SK-N-SH (cell line): ENCODE data around the gene FAM219A. TPM values are rescaled to one million over a fixed set of nuclear protein-coding genes. Genes with fewer than 3 reads are reported as not detected.

Experiments used
- CTCF ChIA-PET: fragments of 300-600, 350-600 bp; formaldehyde crosslinking; extraction: SDS; loops from one replicate; lab custom pipeline; 2021; lab: Yijun Ruan, JAX
- POLR2A ChIA-PET: fragments of 350-600 bp; sonication (Branson Sonifier 250); formaldehyde crosslinking; extraction: SDS; loops from one replicate; lab custom pipeline; 2020; ENCODE audit warnings: antibody characterized with exemption, inconsistent platforms; lab: Yijun Ruan, JAX
- DNase-seq: peaks from one replicate; pipeline ENCODE4 v3.0.0; 2012
- H2AFZ ChIP-seq: fragments of 200-600 bp; sonication (generic); 2 replicates; pipeline ENCODE4 v1.8.1; 2016; ENCODE audit warnings: antibody characterized with exemption, mild to moderate bottlenecking, low read depth
- H3F3A ChIP-seq: fragments of 200-600 bp; sonication (generic); replicated peaks from 2 replicates; pipeline ENCODE3; 2016; ENCODE audit warnings: antibody characterized with exemption, mild to moderate bottlenecking; ENCODE audit not compliant: insufficient read depth
- H3K27ac ChIP-seq, 2 experiments: fragments of 200-500 bp in 1 of 2; fragments of 200-600 bp in 1 of 2; sonication (Bioruptor generic) in 1 of 2; sonication (generic), shearing (Covaris generic) in 1 of 2; 2 replicates each; pipeline versions ENCODE4 v1.5.1 to v1.6.1; 2014 to 2016; ENCODE audit warnings: low read depth in 2 of 2, inconsistent platforms in 1 of 2, low read length in 1 of 2, mild to moderate bottlenecking in 1 of 2, mixed read lengths in 1 of 2
- H3K27me3 ChIP-seq: fragments of 200-600 bp; sonication (generic), shearing (Covaris generic); 2 replicates; pipeline ENCODE4 v1.6.1; 2016; ENCODE audit warnings: mixed run types; ENCODE audit not compliant: insufficient read depth
- H3K36me3 ChIP-seq, 2 experiments: fragments of 200-500 bp in 1 of 2; fragments of 200-600 bp in 1 of 2; sonication (Bioruptor generic) in 1 of 2; sonication (generic) in 1 of 2; replicated peaks in 1 of 2; 2 replicates each; pipeline versions ENCODE3 to v1.5.1; 2014 to 2016; ENCODE audit warnings: low read length in 1 of 2, mild to moderate bottlenecking in 1 of 2; ENCODE audit not compliant: insufficient read depth in 2 of 2, control insufficient read depth in 1 of 2
- H3K4me1 ChIP-seq, 2 experiments: fragments of 200-500 bp in 1 of 2; fragments of 200-600 bp in 1 of 2; sonication (Bioruptor generic) in 1 of 2; sonication (generic), shearing (Covaris generic) in 1 of 2; 2 replicates each; pipeline versions ENCODE4 v1.5.1 to v1.6.1; 2014 to 2016; ENCODE audit warnings: low read depth in 1 of 2, low read length in 1 of 2, mixed run types in 1 of 2; ENCODE audit not compliant: insufficient read depth in 2 of 2, control insufficient read depth in 1 of 2
- H3K4me2 ChIP-seq: fragments of 200-600 bp; sonication (generic), shearing (Covaris generic); 2 replicates; pipeline ENCODE4 v1.6.1; 2017; ENCODE audit warnings: mixed run types
- H3K4me3 ChIP-seq, 2 experiments: fragments of 200-500 bp in 1 of 2; fragments of 200-600 bp in 1 of 2; sonication (Bioruptor generic) in 1 of 2; sonication (generic), shearing (Covaris generic) in 1 of 2; 2 replicates each; pipeline versions ENCODE4 v1.5.1 to v1.8.1; 2014 to 2016; ENCODE audit warnings: low read depth in 2 of 2, inconsistent platforms in 1 of 2, low read length in 1 of 2, mild to moderate bottlenecking in 1 of 2, mixed read lengths in 1 of 2, moderate library complexity in 1 of 2
- H3K79me2 ChIP-seq: fragments of 200-600 bp; sonication (generic); 2 replicates; pipeline ENCODE4 v1.8.1; 2017; ENCODE audit warnings: mild to moderate bottlenecking; ENCODE audit not compliant: insufficient read depth
- H3K9ac ChIP-seq: fragments of 200-600 bp; sonication (generic); 2 replicates; pipeline ENCODE4 v1.6.1; 2017; ENCODE audit warnings: mixed run types
- H3K9me2 ChIP-seq: fragments of 200-600 bp; sonication (generic); 2 replicates; pipeline ENCODE4 v1.6.1; 2017; ENCODE audit warnings: mixed run types
- H3K9me3 ChIP-seq: fragments of 200-600 bp; sonication (generic); 2 replicates; pipeline ENCODE4 v1.6.1; 2017; ENCODE audit warnings: mixed run types, mild to moderate bottlenecking, moderate library complexity
- H4K20me1 ChIP-seq: fragments of 200-600 bp; sonication (generic); 2 replicates; pipeline ENCODE4 v1.6.1; 2017; ENCODE audit warnings: mild to moderate bottlenecking, mixed run types; ENCODE audit not compliant: insufficient read depth
- CTCF ChIP-seq: fragments of 200-600 bp; sonication (generic); IDR thresholded peaks from 2 replicates; pipeline ENCODE4 v1.6.1; 2017; ENCODE audit warnings: antibody characterized with exemption, mild to moderate bottlenecking, moderate library complexity
- FOXJ3 ChIP-seq: sonication (generic); formaldehyde crosslinking; IDR thresholded peaks from 2 replicates; pipeline ENCODE4 v1.5.1; 2020; ENCODE audit warnings: mild to moderate bottlenecking, missing genetic modification reagents
- GABPA ChIP-seq: IDR thresholded peaks from 2 replicates; pipeline ENCODE4 v1.4.0; 2012; ENCODE audit warnings: low read depth, mild to moderate bottlenecking
- POLR2AphosphoS5 ChIP-seq: IDR thresholded peaks from 2 replicates; pipeline ENCODE4 v1.6.1; 2012; ENCODE audit warnings: low read depth, low read length
- RAD21 ChIP-seq: IDR thresholded peaks from 2 replicates; pipeline ENCODE4 v1.6.1; 2012; ENCODE audit warnings: mild to moderate bottlenecking, low read length
- REST ChIP-seq: IDR thresholded peaks from 2 replicates; pipeline ENCODE4 v1.6.1; 2012; ENCODE audit warnings: mild to moderate bottlenecking, low read depth, low read length, moderate library complexity
- RFX5 ChIP-seq: IDR thresholded peaks from 2 replicates; pipeline ENCODE4 v1.6.1; 2012; ENCODE audit warnings: mild to moderate bottlenecking, improper control_type of control experiment, low read length
- TAF1 ChIP-seq: IDR thresholded peaks from 2 replicates; pipeline ENCODE4 v1.6.1; 2012; ENCODE audit warnings: low read depth, mild to moderate bottlenecking, low read length, moderate library complexity, borderline replicate concordance
- TCF12 ChIP-seq: IDR thresholded peaks from 2 replicates; pipeline ENCODE4 v1.4.0; 2012
- WGBS: methylation state at CpG from one replicate; pipeline ENCODE4 v1.1.6; 2017; ENCODE audit warnings: low lambda C conversion rate; 5-methylcytosine and 5-hydroxymethylcytosine counted together
- polyA plus RNA-seq, 3 experiments: library from polyadenylated mRNA; depleted of rRNA; stranded (reverse); fragments of >200 nt; gene quantifications; 2 replicates each; pipeline ENCODE4 v1.2.3, GENCODE V29; 2012
- TF ChIP-seq, protein P1 (sequence below): fragments of 150-350 bp; IDR thresholded peaks from 2 replicates; pipeline ENCODE4 v1.6.1; 2016; ENCODE audit warnings: mild to moderate bottlenecking, low read depth, low read length

FAM219A gene
- polyA plus RNA-seq, 1 of the 3 experiments (the other 2 are of a cell fraction), result 15.7 TPM

- peaks cover 72% of the 10 kb centered on the region for H4K20me1 ChIP-seq
- no peaks in the 10 kb centered on the region for H3K9me2 ChIP-seq
- ChIA-PET POLR2A (no interaction called here), CTCF (interaction anchor here (1.1 to 4.7 kb wide), 7 partner anchors 9 to 199 kb away, joined by 6 to 155 read pairs (median 59); no protein-coding TSS in a partner anchor)
- H3K27ac ChIP-seq, result no peak overlapping the region
- H3K27me3 ChIP-seq, result no peaks in the 10 kb centered on the region
- H3K9ac ChIP-seq, result no peak overlapping the region
- no peaks in the 10 kb centered on the region; the same call in 1 of the 2 replicates for H3K79me2 ChIP-seq
- DNase-seq, result no peak
- peaks cover 0 to 20% of the 10 kb centered on the region in 2 experiments; a peak in 1 of 4 replicates for H3K4me1 ChIP-seq
- peaks cover 6% of the 10 kb centered on the region for H3F3A ChIP-seq
- 92% methylated on average over 1 of the region's 1 CpG for WGBS
- H3K4me3 ChIP-seq, result no peak overlapping the region
- peaks cover 13 to 22% of the 10 kb centered on the region in 2 experiments for H3K36me3 ChIP-seq
- no peaks in the 10 kb centered on the region for H3K9me3 ChIP-seq
- TF ChIP-seq REST, result peak; percentile 40; the same call in 1 of the 2 replicates
- no peak for TF ChIP-seq GABPA
- TF ChIP-seq POLR2AphosphoS5, result no peak
- TF ChIP-seq RFX5, result no peak
- no peak for TF ChIP-seq FOXJ3 (CRISPR knock-in tag)
- TF ChIP-seq TCF12, result no peak
- no peak overlapping the region for H3K4me2 ChIP-seq
- H2AFZ ChIP-seq, result no peak overlapping the region
Observed at GRCh38 chr9:34406219-34406618, 52.2 kb downstream of the FAM219A start.

DNA sequence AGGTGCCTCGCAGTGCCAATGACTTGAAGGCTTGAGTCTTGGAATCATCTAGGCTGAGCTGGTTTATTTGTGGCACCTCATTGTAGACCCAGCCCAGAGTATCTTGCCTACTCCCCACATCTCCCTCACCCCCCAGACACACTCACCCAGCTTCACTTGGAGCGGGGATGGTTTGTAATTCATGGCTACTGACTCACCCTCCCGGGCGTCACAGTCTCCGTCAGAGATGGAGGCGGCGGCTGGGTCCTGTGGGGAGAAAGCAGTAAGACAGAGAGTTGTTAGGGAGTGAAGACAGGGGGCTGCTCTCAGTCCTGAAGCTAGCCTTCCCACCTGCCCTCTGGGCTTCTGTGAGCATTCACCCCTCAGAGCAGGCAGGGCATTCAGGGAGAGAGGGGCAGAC lies 52.7 kb downstream of the FAM219A start:
- no peaks in the 10 kb centered on the region for H3K9me3 ChIP-seq
- POLR2A ChIA-PET, result no interaction called here
- DNase-seq, result no peak
- H3K4me3 ChIP-seq, result no peak overlapping the region
- H3K9me2 ChIP-seq, result no peaks in the 10 kb centered on the region
- no peak overlapping the region for H3K4me2 ChIP-seq
- no peaks in the 10 kb centered on the region for H3K27me3 ChIP-seq
- peaks cover 0 to 20% of the 10 kb centered on the region in 2 experiments; a peak in 1 of 4 replicates for H3K4me1 ChIP-seq
- no peaks in the 10 kb centered on the region; the same call in 1 of the 2 replicates for H3K79me2 ChIP-seq
- H4K20me1 ChIP-seq, result peaks cover 67% of the 10 kb centered on the region
- CTCF ChIA-PET, result interaction anchor here (1.1 to 4.7 kb wide), 11 partner anchors 9 to 199 kb away, joined by 6 to 155 read pairs (median 49); no protein-coding TSS in a partner anchor
- no peak overlapping the region for H3K9ac ChIP-seq
- WGBS, result 86% methylated on average over 7 of the region's 7 CpGs
- H3K27ac ChIP-seq, result no peak overlapping the region
- H3F3A ChIP-seq, result peaks cover 6% of the 10 kb centered on the region
- TF ChIP-seq CTCF, result no peak
- TF ChIP-seq, protein P1, sequence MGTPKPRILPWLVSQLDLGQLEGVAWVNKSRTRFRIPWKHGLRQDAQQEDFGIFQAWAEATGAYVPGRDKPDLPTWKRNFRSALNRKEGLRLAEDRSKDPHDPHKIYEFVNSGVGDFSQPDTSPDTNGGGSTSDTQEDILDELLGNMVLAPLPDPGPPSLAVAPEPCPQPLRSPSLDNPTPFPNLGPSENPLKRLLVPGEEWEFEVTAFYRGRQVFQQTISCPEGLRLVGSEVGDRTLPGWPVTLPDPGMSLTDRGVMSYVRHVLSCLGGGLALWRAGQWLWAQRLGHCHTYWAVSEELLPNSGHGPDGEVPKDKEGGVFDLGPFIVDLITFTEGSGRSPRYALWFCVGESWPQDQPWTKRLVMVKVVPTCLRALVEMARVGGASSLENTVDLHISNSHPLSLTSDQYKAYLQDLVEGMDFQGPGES, result no peak
- no peak for TF ChIP-seq TAF1
- TF ChIP-seq RAD21, result no peak
- peaks cover 14 to 26% of the 10 kb centered on the region in 2 experiments for H3K36me3 ChIP-seq
- no peak overlapping the region for H2AFZ ChIP-seq
